Esophagus muscularis mucosa (tissue), 3 donors: Measurements from ENCODE around the gene CEMIP2.

ENCODE experiments used
- POLR2A ChIP-seq: fragments of 450-650 bp; IDR thresholded peaks from one replicate; pipeline ENCODE4 v1.6.1; 2017; ENCODE audit warnings: antibody characterized with exemption, moderate library complexity, mild to moderate bottlenecking, low read depth
- TF ChIP-seq, protein P1 (sequence below), 3 experiments: fragments of 200-600 bp in 2 of 3; fragments of 450-650 bp in 1 of 3; sonication (generic) in 2 of 3; IDR thresholded peaks; one replicate each; pipeline ENCODE4 v1.5.1; 2017 to 2019; ENCODE audit warnings: antibody characterized with exemption in 3 of 3, mild to moderate bottlenecking in 2 of 3, moderate library complexity in 1 of 3

DNA sequence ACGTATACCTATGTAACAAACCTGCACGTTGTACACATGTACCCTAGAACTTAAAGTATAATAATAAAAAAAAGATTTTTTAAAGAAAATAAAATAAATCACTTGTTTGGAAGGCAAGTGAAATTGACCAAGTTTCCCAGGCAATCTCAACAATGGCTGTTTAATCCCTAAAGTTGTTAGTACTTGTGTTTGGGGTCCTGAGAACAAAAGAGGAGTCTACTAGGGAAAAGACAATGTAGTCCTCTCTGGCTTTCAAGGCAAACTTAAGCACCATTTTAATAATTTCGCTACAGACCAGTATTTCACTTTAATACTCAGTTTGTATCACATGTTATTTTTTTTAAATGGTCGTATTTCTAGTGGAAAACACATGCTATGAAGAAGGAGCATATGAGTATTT, 14.2 kb downstream of the CEMIP2 start:
- TF ChIP-seq, protein P1, sequence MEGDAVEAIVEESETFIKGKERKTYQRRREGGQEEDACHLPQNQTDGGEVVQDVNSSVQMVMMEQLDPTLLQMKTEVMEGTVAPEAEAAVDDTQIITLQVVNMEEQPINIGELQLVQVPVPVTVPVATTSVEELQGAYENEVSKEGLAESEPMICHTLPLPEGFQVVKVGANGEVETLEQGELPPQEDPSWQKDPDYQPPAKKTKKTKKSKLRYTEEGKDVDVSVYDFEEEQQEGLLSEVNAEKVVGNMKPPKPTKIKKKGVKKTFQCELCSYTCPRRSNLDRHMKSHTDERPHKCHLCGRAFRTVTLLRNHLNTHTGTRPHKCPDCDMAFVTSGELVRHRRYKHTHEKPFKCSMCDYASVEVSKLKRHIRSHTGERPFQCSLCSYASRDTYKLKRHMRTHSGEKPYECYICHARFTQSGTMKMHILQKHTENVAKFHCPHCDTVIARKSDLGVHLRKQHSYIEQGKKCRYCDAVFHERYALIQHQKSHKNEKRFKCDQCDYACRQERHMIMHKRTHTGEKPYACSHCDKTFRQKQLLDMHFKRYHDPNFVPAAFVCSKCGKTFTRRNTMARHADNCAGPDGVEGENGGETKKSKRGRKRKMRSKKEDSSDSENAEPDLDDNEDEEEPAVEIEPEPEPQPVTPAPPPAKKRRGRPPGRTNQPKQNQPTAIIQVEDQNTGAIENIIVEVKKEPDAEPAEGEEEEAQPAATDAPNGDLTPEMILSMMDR (IDR thresholded peaks at IDR 0.05), result no peak
- TF ChIP-seq POLR2A, result no peak
